Left ventricle myocardium superior (tissue), 1 donor: ENCODE results near the gene NKX1-1. TPM values are rescaled to one million over a fixed set of nuclear protein-coding genes. Genes with fewer than 3 reads are reported as not detected.
A peak's percentile ranks its signal among the peaks of the same experiment; 100 is the strongest.

Source experiments
- ATAC-seq: fragments of 200-7000 bp; cut with Tn5 transposase; one replicate; pipeline ENCODE4 v1.9.1; 2020; ENCODE audit warnings: mild to moderate bottlenecking, moderate library complexity
- DNase-seq: peaks from one replicate; pipeline ENCODE4 v3.0.0-alpha.2; 2020
- intact Hi-C: fragments of 100-400 bp; cut with micrococcal nuclease; formaldehyde crosslinking; loops from one replicate; pipeline ENCODE4 v1.11.0; 2022
- total RNA-seq: library from RNA; stranded (reverse); fragmentation: NEBNext Ultra II Directional; extraction: Animal tissue kit (Norgen Biotek cat#: 25700); gene quantifications from one replicate; pipeline ENCODE4 v1.2.1, GENCODE V29; 2021
- donor health status: DM: no; HTN: yes; CAD: no; lungs with severe emphysema.

The NKX1-1 gene
- total RNA-seq, 1 donor from 2014 or later: not detected

DNA sequence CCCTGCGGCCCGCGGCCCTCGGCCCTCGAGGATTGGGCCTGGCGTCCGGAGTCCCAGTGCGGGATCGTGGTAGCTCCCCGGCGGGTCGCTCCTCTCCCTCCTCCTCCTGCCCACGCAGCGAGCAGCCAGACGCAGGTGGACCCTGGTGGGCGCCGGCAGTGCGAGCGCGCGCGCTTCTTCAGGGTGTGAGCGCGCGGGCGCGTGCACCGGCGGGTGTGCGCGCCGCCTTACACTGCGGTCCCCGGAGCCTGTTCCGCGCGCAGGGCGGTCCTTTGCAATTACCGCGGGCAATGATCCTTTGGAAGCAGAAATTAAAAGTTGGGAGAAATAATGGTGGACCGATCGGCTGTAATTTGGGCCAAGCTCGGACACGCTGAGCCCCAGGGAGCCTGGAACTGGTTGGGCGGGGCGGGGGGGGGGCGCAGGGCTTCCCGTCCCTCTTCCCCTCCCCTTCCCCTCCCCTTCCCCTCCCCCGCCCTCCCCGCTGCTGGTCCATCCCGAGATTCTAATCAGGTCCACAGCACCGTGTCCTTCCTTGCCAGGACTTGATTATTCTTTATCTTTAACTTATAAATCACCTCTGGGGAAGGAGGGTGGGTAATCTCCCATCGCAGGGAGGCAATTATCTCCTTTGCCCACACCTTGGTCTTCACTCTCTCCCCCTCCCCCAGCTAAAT lies 1.6 kb upstream of the NKX1-1 start:
- intact Hi-C loops: no loop called here
- ATAC-seq: no peak
- DNase-seq: no peak

DNA sequence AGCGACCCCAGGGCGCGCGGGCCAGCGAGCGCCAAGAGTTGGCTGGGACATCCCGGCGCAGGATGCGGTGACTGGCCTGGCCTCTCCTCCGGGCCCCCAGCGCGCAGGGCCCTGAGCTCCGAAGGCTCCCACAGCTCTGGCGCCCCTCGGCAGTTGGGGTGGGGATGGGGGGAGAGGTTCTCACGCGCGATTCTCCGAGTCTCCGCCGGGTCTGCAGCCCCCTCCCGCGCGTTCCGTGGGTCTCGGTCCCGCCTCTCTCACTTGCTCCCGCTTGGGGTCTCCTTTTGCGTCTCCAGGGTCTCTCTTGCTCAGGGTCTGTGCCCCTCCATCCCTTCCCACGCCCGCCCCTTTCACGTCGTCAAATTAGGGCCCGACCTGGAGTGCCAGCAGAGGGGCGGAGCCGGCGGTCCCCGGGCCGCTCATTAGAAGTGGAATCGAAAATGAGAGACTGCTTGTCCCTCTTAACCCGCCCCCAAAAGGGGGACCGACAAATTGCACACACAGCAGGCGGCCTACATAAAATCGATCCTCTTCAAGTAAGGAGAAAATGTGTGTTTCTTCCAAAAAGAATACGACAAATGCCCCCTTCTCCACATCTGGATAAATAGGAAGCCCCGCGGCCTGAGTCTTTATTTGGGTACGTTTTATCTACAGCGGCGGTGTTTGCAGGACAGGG lies 877 bp upstream of the NKX1-1 start:
- no peak for ATAC-seq
- DNase-seq: no peak
- intact Hi-C loops: no loop called here

DNA sequence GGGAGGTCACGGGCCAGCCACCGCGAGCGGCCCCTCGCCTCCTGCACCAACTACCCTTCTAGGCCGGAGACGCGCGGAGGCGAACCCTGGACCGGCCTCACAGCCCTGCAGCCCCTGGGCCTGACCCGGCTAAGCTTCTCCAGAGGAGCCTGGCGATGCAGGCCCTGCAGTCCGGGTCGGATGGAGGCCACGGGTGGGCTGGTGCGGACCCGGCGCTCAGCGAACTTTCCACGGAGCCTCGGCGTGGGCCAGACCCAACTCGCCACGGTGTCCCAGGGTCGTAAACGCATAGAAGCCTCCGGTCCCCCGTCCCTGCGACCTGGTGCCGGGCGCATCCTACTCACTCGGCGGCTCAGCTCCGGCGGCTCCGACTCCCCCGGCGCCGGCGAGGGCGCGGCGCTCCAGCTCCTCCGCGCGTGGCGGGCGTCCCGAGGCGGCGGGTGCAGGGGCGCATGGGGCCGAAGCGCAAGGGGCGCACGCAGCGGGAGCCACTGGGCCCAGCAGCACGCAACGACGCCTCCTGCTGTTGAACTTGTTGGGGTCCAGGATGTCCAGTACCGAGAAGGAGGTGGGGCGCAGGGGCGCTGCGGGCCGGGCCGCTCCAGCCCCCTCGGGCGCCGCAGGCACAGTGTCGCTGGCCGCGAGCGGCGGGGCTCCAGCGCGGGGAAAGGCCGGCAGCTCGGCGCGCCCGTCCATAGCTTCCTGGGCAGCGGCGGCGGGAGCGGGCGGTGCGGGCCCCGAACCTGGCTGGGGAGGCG lies 427 bp downstream of the NKX1-1 start:
- intact Hi-C loops: no loop called here
- no peak for DNase-seq

DNA sequence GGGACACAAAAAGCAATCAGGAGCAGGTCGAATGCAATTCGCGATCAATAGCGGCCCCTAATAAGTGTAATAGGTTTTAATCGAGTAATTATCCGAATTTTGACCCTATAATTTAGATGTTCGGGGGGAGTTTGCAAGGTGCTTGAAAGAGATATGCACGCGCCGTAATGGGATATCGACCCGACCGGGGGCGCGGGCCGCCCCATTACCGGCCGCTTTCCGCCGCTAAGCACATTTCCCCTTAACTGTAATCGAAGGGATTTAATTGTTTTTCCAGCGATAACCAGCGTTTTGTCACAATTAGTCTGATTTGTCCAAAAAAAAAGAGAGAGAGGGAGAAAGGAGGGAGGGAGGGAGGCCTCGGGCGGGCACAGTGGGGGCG lies 997 bp downstream of the NKX1-1 start:
- ATAC-seq (no peak), DNase-seq (no peak)
- intact Hi-C loops: no loop called here

More for the DNA sequence above, 427 bp downstream of the NKX1-1 start:
- ATAC-seq: no peak

DNA sequence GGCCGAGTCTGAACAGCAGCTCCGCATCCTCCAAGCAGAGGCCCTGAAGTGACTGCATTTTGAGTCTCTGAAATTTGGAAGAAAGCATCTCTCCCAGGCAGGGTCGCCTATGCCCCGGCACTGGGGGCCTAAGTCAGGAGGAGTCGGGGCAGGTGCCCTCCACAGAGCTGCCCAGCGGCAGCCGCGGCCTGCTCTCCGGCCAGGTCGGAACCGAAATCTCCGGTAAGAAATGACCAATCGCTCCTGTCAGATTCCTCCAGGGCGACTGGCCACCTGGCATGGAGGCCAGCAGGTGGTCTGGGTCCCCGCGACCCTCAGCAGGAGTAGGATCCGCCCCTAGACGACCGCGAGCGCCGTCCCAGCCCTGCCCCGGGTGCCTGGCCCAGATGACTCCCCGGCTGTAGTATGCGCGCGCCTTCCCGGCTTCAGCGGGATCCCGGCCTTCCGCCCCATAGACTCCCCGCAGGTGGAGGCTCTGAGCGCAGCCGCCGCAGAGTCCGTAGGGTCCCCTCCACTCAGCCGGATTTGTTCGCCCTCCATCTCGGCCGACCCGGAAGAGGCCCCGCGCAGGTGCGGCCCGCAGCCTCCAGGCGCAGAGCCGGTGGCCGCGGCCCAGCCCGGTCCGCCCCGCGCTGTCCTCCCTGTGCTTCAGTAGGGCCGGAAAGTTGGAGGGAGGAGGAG lies 1.5 kb downstream of the NKX1-1 start:
- intact Hi-C loops: no loop called here
- ATAC-seq (no peak), DNase-seq (no peak)

DNA sequence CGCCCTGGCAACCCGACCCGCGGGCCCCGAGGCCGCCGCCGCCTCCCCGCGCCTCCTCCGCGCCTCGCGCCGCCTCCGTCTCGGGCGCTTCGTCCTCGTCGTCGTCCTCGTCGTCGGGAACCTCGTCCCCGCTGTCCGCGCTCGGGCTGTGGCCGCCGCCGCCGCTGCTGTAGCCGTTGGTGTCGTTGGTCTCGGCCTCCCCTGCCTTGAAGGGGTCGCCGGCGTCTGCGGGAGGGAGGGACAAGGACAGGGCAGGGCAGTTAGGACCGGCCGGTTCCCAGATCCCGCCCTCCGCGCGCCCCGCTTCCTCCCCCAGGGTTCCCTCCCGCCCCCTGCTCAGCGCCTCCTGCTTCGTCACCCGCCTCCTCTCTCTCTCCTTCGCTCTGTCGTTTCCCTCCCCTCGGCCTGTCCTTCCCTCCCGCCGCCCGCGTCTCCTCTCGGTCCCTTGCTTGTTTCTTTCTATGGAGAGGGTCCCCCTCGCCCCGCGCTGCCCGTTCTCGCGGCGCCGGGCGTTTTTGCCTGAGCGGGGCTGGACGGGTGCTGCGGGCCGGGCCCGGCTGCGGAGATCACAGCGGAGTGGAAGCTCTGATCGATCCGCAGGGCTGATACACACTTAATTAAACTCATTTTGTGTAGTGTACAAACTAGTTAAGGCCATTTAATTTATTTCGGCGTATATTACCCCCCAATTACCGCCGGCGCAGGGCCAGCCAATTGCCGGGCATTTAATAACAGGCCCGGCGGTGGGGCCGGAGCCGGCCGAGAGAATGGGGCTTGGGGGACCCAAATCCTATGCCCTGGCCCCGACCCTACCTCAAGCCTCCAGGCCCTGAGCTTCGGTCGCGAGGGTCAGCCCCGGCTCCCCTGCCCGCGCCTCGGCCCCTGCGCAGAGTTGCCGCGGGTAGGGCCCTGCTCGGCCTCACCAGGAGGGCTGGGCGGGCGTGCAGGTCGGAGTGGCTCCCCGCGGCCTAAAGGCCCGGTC lies 2.4 kb downstream of the NKX1-1 start:
- DNase-seq (no peak), ATAC-seq (no peak)
- intact Hi-C loops: no loop called here

DNA sequence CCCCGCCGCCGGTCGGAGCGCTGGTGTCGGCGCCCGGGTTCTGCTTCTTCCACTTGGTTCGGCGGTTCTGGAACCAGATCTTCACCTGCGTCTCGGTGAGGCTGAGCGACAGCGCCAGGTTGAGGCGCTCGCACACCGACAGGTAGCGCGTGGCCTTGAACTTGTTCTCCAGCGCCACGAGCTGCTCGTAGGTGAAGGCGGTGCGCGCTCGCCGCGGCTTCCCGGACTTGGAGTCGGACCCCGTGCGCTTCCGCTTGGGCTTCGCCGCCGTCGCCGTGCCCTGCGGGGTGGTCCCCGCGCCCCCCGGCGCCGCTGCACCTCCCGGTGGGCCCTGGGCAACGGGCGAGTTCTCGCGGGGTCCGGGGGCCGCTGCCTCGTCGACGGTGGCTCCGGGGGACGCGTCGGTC lies 3.1 kb downstream of the NKX1-1 start:
- ATAC-seq (no peak), DNase-seq (no peak)
- intact Hi-C loops: no loop called here

DNA sequence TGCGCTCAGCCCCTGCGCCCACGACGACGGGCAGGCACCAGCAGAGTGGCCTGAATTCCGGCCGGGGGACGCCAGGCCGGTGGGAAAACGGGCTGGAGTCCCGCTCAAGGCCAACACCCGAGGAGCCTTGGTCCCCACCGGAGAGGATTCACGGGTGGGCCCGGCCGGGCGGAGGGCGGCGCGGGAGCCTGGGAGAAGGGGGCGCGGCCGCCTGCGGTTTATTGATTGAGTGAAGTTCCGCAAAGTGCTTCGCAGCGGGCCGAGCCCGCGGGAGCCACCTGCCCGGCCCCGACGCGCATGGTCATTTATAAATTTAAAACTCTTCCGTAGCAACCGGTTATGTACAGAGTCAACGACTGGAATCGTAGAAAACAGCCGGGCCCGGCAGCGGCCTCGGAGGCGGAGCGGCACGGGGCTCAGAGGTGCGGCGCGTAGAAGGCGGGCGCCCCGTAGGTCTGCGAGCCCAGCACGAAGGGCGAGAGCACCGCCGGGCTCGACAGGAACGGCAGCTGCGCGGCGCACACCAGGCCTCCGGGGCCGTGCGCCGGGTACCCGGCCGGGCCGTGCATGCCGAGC lies 3.6 kb downstream of the NKX1-1 start:
- intact Hi-C loops: no loop called here
- DNase-seq (no peak), ATAC-seq (no peak)

DNA sequence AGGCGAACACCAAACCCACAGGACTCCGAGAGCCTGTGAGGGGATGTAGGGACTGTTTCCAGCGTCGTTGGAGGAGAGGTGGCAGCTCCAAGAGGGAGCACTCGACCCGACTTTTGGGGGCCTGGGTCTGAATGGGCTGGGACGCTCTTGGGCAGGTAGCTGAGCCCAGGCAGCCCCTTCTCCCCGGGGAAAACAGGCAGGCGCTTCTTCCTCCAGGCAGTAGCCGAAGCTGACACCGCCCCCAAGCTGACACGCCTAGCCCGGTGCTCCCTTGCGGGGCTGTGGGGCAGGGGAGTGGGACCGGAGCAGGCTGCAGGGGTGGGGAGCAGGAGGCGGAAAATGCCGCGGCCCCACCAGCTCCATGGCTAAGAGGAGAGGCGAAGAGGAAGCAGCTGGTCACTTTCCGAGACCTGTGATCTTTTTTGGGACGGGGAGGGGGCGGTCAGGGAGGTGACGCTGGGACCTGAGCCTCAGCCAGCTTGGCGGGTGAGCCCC lies 4.2 kb downstream of the NKX1-1 start:
- intact Hi-C loops: no loop called here
- DNase-seq (no peak), ATAC-seq (no peak)

DNA sequence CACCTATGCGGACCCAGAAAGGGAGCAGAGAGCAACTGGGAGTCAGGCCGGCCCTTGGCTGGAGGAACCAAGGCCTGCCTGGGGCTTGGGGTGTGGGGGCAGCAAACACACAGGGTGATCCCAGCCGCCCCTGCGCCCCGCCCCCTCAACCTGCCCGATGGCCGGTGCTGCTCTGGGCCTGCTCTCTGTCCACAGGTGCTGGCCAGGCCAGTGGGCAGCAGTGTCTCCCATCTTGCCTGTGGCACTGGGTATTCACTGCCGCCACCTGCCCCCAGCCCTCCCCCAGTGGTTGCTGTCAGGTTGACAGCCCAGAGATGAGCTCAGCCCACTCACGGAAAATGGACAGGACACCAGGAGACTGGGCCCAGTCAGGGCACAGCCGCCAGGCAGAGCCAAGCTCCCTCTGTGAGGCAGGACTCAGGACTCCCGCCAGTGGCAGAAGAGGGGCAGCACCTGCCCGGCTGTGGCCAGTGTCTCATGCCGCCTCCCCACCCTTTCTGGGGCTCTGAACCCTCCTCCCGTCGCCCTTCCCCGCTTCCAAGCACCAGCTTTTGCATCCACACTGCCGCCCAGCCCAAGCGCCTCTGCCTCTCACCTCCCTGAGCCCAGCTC lies 4.7 kb downstream of the NKX1-1 start:
- intact Hi-C loops: no loop called here
- DNase-seq (peak; percentile 22), ATAC-seq (no peak)

DNA sequence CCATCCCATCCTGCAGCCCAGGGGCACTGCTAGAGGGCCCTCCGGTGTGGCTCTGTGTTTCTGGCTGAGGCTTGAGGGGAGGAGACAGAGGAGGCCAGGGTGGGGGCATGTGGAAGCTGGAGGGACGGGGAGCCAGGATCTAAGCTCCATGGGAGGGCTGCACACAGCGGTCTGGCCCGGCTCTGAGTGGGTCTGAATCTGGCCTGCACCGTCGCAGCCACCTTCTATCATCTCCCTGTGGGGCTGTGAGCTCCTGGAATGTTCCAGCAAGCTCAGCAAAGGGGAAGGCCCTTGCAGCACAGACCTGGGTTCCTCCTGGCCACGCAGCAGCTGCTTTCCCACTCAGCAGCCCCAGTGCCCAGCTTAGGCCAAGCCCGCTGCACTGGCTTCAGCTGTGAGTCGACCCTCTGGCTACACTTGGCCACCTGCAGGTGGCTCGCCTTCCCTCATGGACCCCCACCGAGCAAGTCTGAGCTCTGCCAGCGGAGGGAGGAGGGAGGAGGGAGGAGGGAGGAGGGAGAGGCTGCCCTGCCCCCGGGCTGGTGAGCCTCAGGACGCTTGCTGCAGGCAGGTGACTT lies 5.3 kb downstream of the NKX1-1 start:
- ATAC-seq (no peak), DNase-seq (peak; percentile 8)
- intact Hi-C loops: no loop called here

DNA sequence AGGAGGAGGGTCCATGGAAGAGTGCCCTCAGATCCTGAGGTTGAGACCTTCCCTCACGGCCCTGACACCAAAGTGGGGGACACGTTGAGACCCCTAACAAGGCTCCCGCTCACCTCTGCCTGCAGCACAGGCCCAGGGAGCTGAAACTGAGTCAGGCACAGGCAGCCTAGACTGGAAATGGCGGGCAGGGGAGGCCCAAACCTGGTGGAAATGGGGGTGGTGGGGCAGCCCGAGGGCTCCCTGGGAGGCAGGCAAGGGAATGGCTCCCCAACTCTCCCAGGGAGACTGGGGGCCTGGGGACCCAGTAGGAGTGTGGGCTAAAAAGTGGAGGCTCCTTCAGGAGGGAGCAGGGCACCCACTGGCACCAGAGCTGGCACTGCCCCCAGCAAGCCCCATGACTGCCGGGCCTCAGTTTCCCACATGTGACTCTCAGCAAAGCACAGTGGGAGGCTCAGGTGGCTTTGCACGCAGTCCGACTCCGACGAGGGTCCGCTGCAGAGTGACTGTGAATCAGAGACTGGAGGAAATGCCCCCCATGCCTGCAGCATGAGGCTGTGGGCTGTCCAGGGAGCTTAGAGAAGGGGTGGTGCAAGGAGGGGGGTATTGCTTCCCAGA lies 5.9 kb downstream of the NKX1-1 start:
- ATAC-seq (no peak), DNase-seq (no peak)
- intact Hi-C loops: no loop called here

DNA sequence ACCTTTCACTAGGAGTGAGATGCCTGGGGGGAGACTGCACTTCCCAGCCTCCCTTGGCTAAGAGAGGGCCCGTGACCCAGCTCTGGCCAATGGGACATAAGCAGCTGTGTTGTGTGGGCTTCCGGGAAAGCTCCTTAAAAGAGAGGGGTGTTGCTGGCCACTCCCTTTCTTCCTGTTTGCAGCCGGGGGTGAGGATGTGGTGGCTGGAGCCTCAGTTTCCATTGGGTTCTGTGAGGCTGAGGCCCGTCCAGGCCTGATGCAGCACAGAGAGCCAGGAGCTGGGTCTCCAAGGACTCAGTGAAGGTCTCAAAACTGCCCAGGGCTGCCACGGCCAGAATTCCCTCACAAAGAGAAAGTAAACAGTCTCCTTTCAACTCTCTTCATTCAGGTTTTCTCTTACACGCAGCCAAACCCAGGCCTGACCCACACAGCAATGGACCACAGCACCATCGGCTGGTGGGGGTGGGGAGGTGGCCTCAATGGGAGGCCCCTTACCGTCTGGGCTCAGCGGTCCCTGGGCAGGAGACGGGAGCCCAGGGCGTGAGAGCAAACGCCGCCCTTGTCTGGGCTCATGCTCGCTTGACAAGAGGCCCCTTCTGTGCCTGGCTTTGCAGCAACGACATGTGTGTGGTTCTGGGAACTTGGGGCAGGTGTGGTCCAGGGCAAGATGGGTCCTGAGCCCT lies 6.6 kb downstream of the NKX1-1 start:
- intact Hi-C loops: no loop called here
- ATAC-seq (no peak), DNase-seq (no peak)

DNA sequence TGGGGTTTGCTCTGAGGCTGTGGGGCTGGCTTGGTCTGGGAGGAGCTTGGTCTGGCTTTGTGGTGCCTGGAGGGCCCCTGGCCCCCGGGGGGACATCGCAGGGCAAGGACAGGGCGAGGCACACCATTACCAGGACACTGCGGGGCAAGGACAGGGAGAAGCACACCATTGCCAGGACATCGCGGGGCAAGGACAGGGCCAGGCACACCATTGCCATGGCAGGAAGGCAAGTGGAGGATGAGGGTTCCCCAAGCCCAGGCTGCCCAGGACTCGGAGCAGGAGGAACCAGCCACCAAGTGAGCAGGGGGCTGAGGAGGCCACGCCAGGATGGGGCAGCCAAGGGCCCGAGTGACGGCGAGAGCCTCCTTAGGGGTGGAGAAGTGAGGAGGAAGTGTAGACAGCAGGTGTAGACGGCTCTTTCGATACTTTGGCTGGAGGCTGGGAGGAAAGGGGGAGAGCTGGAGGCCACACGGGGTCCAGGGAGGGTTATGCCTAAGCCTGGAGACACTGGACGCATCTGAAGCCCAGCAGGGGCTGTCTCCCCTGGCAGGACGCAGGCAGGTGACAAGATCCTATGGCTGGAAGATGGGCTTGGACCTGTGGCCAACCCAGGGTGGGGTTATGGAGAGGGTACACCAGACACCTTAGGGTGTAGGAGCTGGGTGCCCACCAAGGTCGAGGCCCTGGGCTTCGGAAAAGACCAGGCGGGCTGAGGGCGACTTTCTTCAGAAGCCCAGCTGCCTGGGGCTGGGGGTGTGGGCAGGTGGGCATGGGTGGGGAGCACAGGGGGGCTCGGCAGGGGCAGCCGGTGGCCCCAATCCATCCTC lies 7.3 kb downstream of the NKX1-1 start:
- DNase-seq (peak; percentile 11), ATAC-seq (no peak)
- intact Hi-C loops: no loop called here

DNA sequence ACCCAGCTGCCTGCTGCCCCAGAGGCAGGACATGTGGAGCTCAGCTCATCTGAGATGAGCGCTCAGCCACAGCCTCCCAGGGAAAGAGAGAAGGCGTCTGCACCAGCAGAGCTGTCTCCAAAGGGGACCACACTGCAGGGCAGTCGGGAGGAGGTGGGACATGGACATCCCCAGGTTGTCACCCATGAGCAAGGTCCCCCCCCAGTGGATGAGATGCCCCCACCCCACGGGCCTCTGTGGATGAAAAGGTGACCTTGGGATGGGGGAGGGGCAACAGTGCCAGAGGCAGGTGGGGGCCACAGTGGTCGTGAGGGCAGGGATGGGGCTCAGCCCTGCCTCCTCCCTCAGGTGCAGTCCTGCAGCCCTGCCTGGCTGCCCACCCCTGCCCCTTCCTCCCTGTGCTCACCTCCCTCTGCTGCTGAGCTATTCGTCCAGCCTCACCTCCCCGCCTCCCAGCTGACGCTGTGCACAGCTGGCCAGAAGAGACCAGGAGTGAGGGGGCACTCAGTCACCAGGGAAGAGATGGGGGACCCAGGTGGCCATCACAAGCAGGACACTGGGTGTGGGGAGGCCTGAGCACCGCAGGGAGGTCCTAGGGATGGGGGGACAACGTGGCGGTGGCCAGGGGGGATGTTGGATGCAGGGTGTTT lies 9.3 kb downstream of the NKX1-1 start:
- DNase-seq (peak; percentile 19), ATAC-seq (no peak)
- intact Hi-C loops: no loop called here
